Measurements from ENCODE around the gene SMIM41. TPM values are rescaled to one million over a fixed set of nuclear protein-coding genes. Genes with fewer than 3 reads are reported as not detected.

The SMIM41 gene
- total RNA-seq, 1 donor from 2014 or later: not detected

DNA sequence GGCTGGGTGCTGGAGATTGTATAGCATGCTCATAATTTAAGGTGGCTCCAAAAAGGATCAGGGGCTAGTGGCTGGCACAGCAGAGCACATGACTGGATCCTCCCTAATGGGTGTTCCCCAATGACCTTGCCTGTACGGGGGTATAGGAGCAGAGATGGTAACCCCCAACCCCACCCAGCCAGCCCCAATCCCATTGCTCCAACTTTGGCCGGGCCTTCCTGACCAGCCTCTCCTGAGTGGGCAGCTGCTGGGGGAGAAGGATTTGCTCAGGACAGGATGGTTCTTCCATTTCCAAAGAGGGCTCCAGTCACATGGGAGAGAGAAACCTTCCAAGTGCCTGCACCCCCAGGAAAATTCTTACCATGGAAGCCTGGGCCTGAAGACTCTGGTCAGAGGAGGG lies 43.6 kb upstream of the SMIM41 start:
- Mint-ChIP-seq H3K4me1 (ENCODE audit: unreplicated experiment) (peaks cover 35% of the 10 kb centered on the region), H3K27ac (ENCODE audit: unreplicated experiment) (peak overlapping the region; percentile 69), H3K9me3 (ENCODE audit: unreplicated experiment) (no peaks in the 10 kb centered on the region), H3K4me3 (ENCODE audit: unreplicated experiment) (peak overlapping the region; percentile 63), H3K36me3 (ENCODE audit: unreplicated experiment) (no peaks in the 10 kb centered on the region), H3K27me3 (ENCODE audit: unreplicated experiment) (no peaks in the 10 kb centered on the region)
- TF ChIP-seq, protein P1, sequence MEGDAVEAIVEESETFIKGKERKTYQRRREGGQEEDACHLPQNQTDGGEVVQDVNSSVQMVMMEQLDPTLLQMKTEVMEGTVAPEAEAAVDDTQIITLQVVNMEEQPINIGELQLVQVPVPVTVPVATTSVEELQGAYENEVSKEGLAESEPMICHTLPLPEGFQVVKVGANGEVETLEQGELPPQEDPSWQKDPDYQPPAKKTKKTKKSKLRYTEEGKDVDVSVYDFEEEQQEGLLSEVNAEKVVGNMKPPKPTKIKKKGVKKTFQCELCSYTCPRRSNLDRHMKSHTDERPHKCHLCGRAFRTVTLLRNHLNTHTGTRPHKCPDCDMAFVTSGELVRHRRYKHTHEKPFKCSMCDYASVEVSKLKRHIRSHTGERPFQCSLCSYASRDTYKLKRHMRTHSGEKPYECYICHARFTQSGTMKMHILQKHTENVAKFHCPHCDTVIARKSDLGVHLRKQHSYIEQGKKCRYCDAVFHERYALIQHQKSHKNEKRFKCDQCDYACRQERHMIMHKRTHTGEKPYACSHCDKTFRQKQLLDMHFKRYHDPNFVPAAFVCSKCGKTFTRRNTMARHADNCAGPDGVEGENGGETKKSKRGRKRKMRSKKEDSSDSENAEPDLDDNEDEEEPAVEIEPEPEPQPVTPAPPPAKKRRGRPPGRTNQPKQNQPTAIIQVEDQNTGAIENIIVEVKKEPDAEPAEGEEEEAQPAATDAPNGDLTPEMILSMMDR (IDR thresholded peaks at IDR 0.05): no peak
- no peak for DNase-seq (ENCODE audit: extremely low spot score, unreplicated experiment)

DNA sequence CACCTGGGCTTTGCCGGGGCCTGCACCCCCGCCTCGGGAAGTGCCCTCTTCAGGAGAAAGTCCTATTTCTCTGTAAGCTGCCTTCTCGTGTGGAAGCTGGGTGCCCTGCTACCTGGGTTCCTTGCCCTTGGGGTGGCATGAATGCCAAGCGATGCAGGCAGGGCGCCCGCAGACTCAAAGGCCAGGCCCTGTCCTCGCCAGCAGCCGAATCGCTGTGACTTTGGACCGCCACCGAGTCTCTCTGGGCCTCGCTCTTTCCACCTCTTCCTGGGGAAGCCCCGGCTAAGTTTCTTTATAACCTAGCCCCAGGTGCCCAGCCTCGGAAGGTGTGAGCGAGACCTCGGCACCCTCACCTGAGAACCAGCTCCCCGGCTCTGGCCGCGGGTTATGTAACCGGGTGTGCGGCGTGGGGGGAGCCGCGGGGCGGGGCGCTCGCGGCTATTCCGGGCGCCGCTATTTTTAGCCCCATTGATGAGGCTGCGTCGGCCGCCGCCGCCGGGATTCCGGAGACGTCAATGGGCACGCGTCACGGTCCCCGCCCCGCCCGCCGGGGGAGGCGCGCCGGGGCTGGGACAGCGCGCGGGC lies 42.8 kb upstream of the SMIM41 start:
- Mint-ChIP-seq H3K36me3 (ENCODE audit: unreplicated experiment) (no peaks in the 10 kb centered on the region), H3K9me3 (ENCODE audit: unreplicated experiment) (no peaks in the 10 kb centered on the region), H3K4me3 (ENCODE audit: unreplicated experiment) (peak overlapping the region; percentile 63), H3K27ac (ENCODE audit: unreplicated experiment) (peak overlapping the region; percentile 69), H3K4me1 (ENCODE audit: unreplicated experiment) (peaks cover 35% of the 10 kb centered on the region), H3K27me3 (ENCODE audit: unreplicated experiment) (no peaks in the 10 kb centered on the region)
- peak; percentile 91 for DNase-seq (ENCODE audit: extremely low spot score, unreplicated experiment)
- TF ChIP-seq, protein P1 (IDR thresholded peaks at IDR 0.05): no peak

DNA sequence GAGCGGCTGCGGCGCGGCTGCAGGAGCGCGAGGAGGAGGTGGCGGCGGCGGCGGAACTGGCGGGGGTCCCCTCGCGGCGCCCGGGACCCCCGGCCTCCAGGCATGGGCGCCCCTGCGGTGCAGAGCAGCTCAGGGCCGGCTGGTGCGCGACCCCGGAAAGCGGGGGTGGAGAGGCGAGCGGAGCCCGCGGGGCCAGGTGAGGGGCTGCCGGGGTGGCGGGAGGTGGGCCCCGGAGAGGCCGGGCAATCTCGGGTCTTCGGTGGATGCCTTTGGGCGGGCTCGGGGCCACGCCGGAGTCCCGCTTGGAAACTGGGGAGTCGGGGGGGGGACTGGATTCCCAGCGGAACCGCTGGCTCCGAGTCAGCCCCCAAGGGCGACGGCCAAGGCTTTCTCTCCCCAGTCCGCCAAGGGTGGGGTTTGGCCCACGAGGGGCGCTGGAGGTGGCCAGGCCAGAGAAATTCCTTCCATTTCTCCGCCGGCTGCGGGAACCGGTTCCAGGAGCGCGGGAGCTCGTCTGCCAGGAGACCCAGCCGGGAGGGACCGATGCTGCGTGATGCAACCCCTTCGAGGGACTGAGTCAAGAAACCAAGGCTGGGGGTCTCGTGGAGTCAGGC lies 42.1 kb upstream of the SMIM41 start:
- H3K4me1 Mint-ChIP-seq (ENCODE audit: unreplicated experiment): peaks cover 30% of the 10 kb centered on the region
- H3K4me3 Mint-ChIP-seq (ENCODE audit: unreplicated experiment): peak overlapping the region; percentile 81
- peak overlapping the region; percentile 85 for H3K27ac Mint-ChIP-seq (ENCODE audit: unreplicated experiment)
- TF ChIP-seq, protein P1 (IDR thresholded peaks at IDR 0.05): no peak
- H3K9me3 Mint-ChIP-seq (ENCODE audit: unreplicated experiment): no peaks in the 10 kb centered on the region
- no peaks in the 10 kb centered on the region for H3K36me3 Mint-ChIP-seq (ENCODE audit: unreplicated experiment)
- no peak for DNase-seq (ENCODE audit: extremely low spot score, unreplicated experiment)
- H3K27me3 Mint-ChIP-seq (ENCODE audit: unreplicated experiment): no peaks in the 10 kb centered on the region

DNA sequence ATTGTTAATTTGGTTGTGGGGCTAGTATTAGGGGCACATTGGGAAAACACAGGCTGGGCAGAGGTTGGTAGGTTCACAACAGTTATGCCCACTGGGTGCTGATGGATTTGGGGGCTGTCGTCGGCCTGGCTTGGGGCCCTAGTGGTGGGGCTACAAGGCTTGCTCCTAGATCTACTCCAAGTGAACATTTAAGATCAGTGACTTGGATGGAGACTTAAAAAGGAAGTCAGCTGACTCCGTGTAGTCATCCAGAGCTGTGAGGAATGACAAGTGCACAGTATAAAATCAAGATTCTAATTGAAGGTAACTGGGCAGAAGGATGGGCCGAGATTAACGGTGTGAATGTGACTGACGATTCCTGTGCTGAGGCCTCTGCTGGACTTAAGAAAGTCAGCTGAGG lies 41.1 kb upstream of the SMIM41 start:
- DNase-seq (ENCODE audit: extremely low spot score, unreplicated experiment): no peak
- Mint-ChIP-seq H3K4me3 (ENCODE audit: unreplicated experiment) (peak overlapping the region; percentile 81), H3K27me3 (ENCODE audit: unreplicated experiment) (no peaks in the 10 kb centered on the region), H3K27ac (ENCODE audit: unreplicated experiment) (peak overlapping the region; percentile 43), H3K4me1 (ENCODE audit: unreplicated experiment) (peaks cover 22% of the 10 kb centered on the region), H3K9me3 (ENCODE audit: unreplicated experiment) (no peaks in the 10 kb centered on the region), H3K36me3 (ENCODE audit: unreplicated experiment) (no peaks in the 10 kb centered on the region)
- TF ChIP-seq, protein P1 (IDR thresholded peaks at IDR 0.05): no peak

DNA sequence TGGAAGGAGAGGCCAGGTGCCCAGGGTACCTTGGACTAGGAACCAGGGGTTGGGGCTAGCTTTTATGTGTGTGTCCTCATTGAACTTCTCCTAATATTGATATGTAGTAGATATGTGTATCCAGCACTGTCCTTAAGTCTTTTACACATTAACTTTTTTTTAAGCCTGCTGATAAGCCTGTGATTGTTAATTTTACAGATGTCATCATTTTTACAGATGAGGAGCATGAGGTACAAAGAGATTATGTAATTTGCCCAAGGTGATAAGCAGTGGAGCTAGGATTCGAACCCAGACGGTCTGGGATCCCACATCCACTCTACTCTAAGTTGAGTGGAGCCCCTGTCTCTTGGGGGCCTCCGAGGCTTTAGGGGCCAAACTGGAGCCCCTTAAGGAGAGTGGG lies 38.5 kb upstream of the SMIM41 start:
- no peaks in the 10 kb centered on the region for H3K27me3 Mint-ChIP-seq (ENCODE audit: unreplicated experiment)
- TF ChIP-seq, protein P1 (IDR thresholded peaks at IDR 0.05): no peak
- H3K36me3 Mint-ChIP-seq (ENCODE audit: unreplicated experiment): no peaks in the 10 kb centered on the region
- no peaks in the 10 kb centered on the region for H3K9me3 Mint-ChIP-seq (ENCODE audit: unreplicated experiment)
- no peak overlapping the region for H3K27ac Mint-ChIP-seq (ENCODE audit: unreplicated experiment)
- no peak overlapping the region for H3K4me3 Mint-ChIP-seq (ENCODE audit: unreplicated experiment)
- peaks cover 17% of the 10 kb centered on the region for H3K4me1 Mint-ChIP-seq (ENCODE audit: unreplicated experiment)
- DNase-seq (ENCODE audit: extremely low spot score, unreplicated experiment): no peak

Data from osteocyte (in vitro differentiated cells).